Stimulated activated CD4-positive, alpha-beta T cell treated with anti-CD3 and anti-CD28 coated beads, TNF-alpha, amount 100 ng/mL, for 1 hour (primary cell): ENCODE measurements around the gene GSK3B.
"Not testable (repeated sequence)": the region's sequence is repeated elsewhere in the genome, so short reads cannot be mapped to it uniquely, and the experiment has no call there.

Source experiments
- DNase-seq, 3 donors: peaks; one replicate each; pipeline ENCODE4 v3.0.0-alpha.2; 2020; ENCODE audit warnings: low read depth in 3 of 3, low spot score in 1 of 3

GSK3B gene

GRCh38 chr3:119939077-119939476 is 155.2 kb downstream of the GSK3B start:
- no peak for DNase-seq

- DNase-seq: peak in 1 of 3 donors; percentile 0
Measured at GRCh38 chr3:119937229-119937628, 157.0 kb downstream of the GSK3B start.

GRCh38 chr3:119934249-119934648 is 160.0 kb downstream of the GSK3B start:
- DNase-seq: no peak

GRCh38 chr3:119933207-119933606 is 161.0 kb downstream of the GSK3B start:
- DNase-seq: no peak

GRCh38 chr3:119930286-119930685 is 164.0 kb downstream of the GSK3B start:
- no peak for DNase-seq

GRCh38 chr3:119927190-119927589 is 167.1 kb downstream of the GSK3B start:
- no peak for DNase-seq

GRCh38 chr3:119924111-119925094 is 169.8 kb downstream of the GSK3B start:
- no peak for DNase-seq

- DNase-seq: no peak
Measured at GRCh38 chr3:119918992-119919933, 175.0 kb downstream of the GSK3B start.

- no peak for DNase-seq
Measured at GRCh38 chr3:119913021-119913420, 181.2 kb downstream of the GSK3B start.

GRCh38 chr3:119912220-119912619 is 182.0 kb downstream of the GSK3B start:
- no peak for DNase-seq

- no peak for DNase-seq
Measured at GRCh38 chr3:119911748-119912147, 182.5 kb downstream of the GSK3B start.

- no peak for DNase-seq
Measured at GRCh38 chr3:119902061-119902460, 192.2 kb downstream of the GSK3B start.

- no peak for DNase-seq
Measured at GRCh38 chr3:119901148-119901547, 193.1 kb downstream of the GSK3B start.

- DNase-seq: no peak
Measured at GRCh38 chr3:119899192-119899511, 195.1 kb downstream of the GSK3B start.

- DNase-seq: no peak
Measured at GRCh38 chr3:119898478-119899191, 195.6 kb downstream of the GSK3B start.

GRCh38 chr3:119894195-119894594 is 200.1 kb downstream of the GSK3B start:
- DNase-seq: no peak

GRCh38 chr3:119893769-119894168 is 200.5 kb downstream of the GSK3B start:
- DNase-seq: no peak

GRCh38 chr3:119891944-119892721 is 202.1 kb downstream of the GSK3B start:
- peak in 1 of 3 donors; percentile 0 for DNase-seq

GRCh38 chr3:119888681-119889080 is 205.6 kb downstream of the GSK3B start:
- not testable (repeated sequence) for DNase-seq

GRCh38 chr3:119885746-119886530 is 208.3 kb downstream of the GSK3B start:
- DNase-seq: no peak
